Skeletal muscle cell (primary cell): ENCODE data around the gene TLK2.

Experiments used
- DNase-seq: peaks from one replicate; pipeline ENCODE4 v3.0.0-alpha.2; 2010; ENCODE audit warnings: low read depth
- H3K4me3 ChIP-seq: 2 replicates; pipeline ENCODE4 v1.5.1; 2011; ENCODE audit warnings: low read depth, mild to moderate bottlenecking, control low read depth, low read length, moderate library complexity

The TLK2 gene

GRCh38 chr17:62619417-62620155 is 141.0 kb downstream of the TLK2 start:
- no peak overlapping the region for H3K4me3 ChIP-seq
- DNase-seq = no peak

DNA sequence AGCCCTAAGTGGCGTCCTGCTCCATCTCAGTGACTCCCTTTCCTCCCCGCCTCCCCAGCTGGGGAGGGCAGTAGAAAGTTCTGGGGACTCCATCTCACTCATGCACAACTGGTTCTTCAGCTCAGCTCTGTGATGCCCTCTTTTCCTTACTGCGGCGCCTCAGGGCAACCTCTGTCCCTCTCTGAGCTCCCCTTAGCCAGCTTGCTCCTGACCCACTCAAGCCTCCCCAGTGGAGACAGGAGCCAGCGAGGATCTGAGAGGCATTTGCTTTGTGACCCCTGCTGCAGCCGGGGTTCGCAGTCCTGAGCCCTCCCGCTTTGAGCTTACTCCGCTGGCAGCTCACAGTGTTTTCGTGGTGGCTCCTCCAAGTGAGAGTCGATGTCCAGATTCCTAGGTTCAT is 142.6 kb downstream of the TLK2 start:
- no peak for DNase-seq
- no peak overlapping the region for H3K4me3 ChIP-seq

DNA sequence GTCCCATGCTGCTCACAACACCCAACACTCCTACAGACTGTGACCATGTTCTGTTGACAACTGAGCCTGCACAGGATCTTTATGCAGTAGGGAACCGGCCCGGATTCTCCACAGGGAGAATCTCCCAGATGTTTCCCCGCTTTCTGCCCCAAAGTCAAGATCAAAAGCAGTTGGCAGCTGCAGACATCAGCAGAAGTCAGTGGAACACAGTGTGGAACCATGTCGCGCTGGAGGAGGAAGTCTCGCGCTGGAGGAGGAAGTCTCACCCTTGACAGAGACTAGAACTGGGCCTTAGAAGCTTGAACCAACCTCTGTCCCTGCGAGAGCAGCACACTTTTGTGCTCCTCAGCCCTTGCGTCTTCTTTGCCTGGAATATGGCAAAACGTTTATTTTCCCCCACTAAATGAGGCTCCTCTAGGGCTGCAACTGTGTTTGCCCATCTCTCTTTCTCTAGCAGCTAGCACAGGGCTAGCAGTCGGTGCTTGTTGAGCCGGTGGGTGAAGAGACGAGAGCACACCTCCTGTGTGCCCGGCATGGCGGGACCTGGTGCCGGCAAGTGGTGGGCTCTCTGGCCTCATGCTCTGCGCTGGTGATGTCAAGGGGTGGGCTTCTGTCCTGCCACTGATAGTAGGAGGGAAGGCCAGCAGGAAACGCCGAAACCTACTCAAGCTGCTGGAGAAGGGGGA is 146.7 kb downstream of the TLK2 start:
- H3K4me3 ChIP-seq = no peak overlapping the region
- DNase-seq = no peak

DNA sequence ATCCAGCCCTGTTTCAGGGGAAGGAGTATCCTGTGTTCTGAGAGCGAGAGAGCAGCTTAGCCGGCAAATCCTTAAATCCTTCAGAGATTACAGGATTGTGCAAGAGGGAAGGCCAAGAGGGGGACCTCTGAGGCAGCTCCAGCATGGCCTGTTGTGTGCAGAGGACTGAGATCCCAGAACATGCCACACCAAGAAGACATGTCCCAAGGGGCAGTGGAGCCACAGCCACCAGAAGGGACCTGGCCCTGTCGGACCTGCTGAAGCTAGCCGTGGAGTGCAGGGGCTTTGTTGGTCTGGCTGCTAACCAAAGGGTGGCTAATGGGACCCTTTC is 147.2 kb downstream of the TLK2 start:
- no peak overlapping the region for H3K4me3 ChIP-seq
- no peak for DNase-seq

- H3K4me3 ChIP-seq = peak overlapping the region; percentile 75
- DNase-seq = peak; percentile 82
Measured at GRCh38 chr17:62626719-62627218, 148.1 kb downstream of the TLK2 start.

DNA sequence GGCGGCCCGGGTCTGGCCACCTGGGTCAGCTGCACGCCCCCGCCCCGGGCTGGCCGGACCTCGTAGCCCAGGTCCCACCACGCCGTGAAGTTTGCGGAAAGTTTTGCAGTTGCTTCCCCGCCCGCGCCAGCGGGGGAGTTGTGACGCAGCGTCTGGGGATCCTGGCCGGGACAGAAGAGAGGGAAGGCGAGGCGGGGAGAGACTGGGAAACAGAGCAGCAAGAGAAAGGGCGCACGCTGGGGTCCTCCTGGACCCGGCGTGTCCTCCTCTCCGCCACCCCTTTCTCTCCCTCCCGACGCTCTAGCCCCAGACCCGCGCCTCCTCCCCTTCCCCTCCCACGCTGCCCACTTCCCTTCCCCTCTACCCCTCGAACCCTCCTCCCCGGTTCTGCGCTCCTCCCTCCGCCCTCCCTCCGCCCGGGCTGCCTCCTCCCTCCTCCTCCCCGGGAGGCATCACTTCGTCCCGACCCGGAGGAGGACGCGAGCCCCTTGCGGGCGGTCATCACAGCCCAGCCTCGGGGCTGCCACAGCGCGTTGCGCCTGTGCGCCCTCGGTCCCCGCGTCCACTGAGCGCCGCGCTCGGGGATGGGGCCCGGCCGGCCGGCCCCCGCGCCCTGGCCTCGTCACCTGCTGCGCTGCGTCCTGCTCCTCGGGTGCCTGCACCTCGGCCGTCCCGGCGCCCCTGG is 148.7 kb downstream of the TLK2 start, which contains the start of gene MRC2:
Gene MRC2 (plus strand): TSS at position 452 of the 685 bp plus-strand sequence. CDS start 133 bp downstream, at position 585.
- DNase-seq = peak; percentile 67
- H3K4me3 ChIP-seq = peak within 1 kb of the TSS; percentile 75

DNA sequence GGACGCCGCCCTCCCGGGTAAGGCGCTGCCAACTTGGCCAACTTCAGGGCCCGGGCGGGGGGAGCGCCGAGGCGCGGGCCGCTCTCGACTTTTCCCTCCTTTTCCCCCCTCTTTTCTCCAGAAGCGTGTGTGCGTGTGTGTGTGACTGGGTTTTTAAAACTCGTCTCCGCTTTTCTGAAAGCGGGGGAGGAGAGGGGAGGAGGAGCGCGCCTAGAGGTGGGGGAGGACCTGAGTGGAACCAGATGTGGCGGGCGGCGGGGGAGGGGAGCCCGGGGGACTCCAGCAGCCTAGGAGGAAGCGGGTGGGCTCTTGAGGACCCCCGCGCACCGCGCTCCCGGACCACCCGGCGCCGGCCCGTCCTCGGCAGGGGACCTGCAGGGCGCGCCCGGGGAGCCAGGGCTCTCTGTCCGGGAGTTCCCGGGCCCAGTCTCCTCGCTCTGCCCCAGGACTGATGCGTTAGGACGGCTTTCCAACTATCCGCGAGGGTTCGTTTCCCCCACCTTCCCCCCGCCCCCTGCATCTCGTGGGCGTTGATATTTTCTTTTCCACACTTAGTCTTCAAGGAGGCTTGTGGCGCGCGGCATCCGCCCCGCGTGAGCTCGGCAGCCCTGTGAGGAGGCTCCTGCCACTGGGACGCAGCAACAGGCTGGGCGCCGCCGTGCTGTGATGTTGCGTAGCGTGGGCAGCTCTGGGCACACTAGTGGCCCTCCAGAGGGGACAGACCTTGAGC is 149.4 kb downstream of the TLK2 start:
- H3K4me3 ChIP-seq = peak overlapping the region; percentile 75
- DNase-seq = no peak

DNA sequence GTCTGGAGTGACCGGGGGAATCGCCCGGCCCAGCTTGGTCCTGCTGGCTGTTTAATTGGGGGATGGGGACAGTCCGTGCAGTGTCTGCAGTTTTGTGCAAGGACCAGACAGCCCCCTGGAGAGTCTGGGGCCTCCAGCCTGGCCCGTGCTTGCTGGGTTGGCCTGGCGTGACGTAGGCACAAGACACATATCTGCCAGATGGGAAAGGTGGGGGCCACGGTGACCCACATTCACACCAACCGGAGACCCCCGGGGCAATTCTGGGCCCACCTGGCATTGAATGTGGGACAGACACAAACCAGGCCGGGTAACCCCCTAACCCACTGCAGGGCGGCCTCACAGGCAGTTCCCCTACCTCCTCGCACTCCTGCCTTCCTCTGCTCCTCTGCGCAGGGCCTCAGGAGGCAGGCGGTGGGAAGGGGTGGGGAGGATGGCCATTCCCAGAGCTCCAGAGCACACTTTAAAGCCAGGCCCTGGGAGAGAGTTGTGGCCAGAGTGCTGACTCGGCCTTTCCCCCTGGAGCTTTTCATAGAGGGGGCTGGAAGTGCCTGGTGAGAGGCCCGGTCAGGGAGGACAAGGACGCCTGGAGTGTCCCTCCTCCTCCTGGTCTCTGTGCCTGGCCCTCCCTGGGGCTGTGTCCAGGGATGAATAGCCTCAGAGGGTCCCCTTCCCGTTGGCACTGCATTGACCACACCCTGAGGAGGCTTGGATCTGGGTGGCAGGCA is 150.4 kb downstream of the TLK2 start:
- peak overlapping the region; percentile 75 for H3K4me3 ChIP-seq
- DNase-seq = no peak

GRCh38 chr17:62629556-62630364 is 151.1 kb downstream of the TLK2 start:
- H3K4me3 ChIP-seq = peak overlapping the region; percentile 75
- no peak for DNase-seq

DNA sequence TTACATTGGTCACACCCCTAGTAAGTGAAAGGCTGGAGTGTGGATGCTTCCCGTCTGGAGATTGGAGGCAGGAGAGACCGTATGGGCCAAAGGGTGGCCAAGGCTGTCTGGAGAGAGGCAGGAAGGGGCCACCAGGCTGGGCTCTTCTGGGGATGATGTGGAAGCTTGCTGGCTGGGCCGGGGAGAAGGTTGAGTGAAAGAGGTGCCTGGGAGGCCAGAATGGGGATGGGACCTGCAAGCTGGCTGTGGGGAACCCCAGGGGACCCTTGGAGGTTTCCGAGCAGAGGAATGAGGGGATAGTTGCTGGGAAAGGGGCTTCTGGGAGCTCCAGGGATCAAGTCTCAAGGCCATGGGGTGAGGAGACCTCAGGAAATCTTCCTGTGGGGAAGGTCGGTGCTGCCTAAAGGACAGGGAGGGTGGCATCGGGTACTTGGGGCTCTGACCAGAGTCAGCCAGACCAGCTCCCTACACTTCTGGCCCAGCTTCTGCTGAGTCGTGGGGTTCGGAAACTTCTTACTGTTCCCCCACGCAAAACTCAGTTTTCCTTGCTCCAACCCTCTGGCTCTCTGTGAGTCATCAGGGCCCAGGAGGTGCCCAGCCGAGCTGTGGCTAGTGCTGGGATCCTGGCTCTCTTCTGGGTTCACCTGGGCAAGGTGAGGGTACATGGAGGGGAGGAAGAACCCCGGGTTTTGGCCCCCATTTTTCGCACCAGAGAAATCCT is 151.9 kb downstream of the TLK2 start:
- peak overlapping the region; percentile 75 for H3K4me3 ChIP-seq
- DNase-seq = no peak

DNA sequence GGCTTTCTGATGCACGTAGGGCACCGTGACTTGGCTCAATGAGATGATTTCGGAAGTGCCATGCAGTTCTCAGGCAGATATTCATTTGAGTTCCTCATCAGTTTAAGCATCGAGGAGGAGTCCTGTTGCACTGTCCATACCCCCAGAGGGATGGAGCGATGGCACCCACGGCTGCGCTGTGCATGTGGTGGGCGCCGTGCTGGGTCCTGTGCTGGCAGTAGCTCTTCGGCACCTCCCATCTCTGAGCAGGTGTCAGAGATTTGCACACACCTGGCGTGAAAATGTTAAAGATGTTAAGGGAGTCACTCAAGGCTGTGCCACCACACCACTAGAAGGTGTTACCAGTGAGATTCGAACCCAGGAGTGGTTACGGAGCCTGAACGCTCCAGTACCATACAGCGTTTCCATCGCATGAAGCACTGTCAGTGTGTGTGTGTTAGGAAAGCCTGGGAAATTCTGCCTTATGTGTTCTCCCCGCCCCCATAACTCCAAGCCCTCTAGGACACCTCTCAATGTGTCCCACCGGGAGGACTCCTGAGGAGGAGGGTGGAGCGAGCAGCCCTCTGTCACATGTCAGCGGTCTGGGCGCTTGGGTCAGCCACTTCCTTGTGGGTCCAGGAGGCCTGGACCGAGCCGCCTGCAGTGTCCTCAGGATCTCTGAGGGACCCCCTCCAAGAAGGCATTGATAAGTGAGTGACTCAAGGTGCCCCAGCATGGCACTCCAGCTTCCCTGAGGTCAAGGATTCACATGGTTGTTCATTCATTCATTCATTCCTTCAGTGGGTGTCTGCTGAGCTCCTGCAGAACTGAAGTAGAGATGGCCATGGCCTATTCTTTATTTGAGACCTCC is 152.7 kb downstream of the TLK2 start:
- DNase-seq = no peak
- no peak overlapping the region for H3K4me3 ChIP-seq

- H3K4me3 ChIP-seq = no peak overlapping the region
- no peak for DNase-seq
Measured at GRCh38 chr17:62631936-62632924, 153.6 kb downstream of the TLK2 start.

- no peak overlapping the region for H3K4me3 ChIP-seq
- no peak for DNase-seq
Measured at GRCh38 chr17:62637809-62638208, 159.2 kb downstream of the TLK2 start.

- DNase-seq = no peak
- H3K4me3 ChIP-seq = no peak overlapping the region
Measured at GRCh38 chr17:62641153-62641552, 162.5 kb downstream of the TLK2 start.

- DNase-seq = no peak
Measured at GRCh38 chr17:62641951-62642350, 163.3 kb downstream of the TLK2 start.

GRCh38 chr17:62643496-62643895 is 164.9 kb downstream of the TLK2 start:
- H3K4me3 ChIP-seq = no peak overlapping the region
- DNase-seq = no peak

More at GRCh38 chr17:62641951-62642350, 163.3 kb downstream of the TLK2 start:
- no peak overlapping the region for H3K4me3 ChIP-seq
